Measurements from ENCODE around the gene SSH3.
"Not testable (repeated sequence)": the region's sequence is repeated elsewhere in the genome, so short reads cannot be mapped to it uniquely, and the experiment has no call there.

SSH3 gene

DNA sequence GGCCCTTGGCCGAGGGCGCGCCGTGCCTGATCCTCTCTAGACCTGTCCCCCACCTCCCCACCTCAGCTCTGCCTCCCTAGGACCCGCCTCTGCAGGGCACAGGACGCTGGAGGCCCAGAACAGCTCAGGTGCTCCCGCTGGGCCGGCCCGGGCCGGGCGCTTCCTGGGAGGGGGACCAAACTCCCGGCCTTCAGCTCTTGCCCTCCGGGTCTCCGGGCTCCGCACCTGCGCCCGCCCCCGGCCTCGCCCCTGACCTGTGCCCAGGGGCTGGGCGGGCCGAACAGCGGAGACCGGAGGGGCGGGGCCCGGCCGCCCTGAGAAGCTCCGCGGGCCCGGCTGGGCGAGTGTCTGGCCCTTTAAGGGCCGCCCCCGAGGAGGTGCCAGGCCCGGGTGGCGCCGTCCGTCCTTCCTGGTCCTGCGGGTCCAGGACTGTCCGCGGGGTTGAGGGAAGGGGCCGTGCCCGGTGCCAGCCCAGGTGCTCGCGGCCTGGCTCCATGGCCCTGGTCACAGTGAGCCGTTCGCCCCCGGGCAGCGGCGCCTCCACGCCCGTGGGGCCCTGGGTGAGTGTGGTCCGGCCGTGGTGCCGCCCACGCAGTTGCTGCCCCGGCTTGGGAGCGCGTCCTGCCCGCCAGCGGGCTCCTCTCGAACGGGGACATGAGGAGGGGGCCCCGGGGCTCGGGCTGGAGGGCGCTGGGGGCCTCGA is at the start of gene SSH3:
Gene SSH3, plus strand, starts transcription at position 399 of the 703 bp plus-strand sequence. Its CDS starts 96 bp downstream, at position 495.
- DNase-seq, result peak; percentile 32

- DNase-seq, result no peak
Observed at GRCh38 chr11:67253872-67254624, 49.3 kb upstream of the SSH3 start.

DNA sequence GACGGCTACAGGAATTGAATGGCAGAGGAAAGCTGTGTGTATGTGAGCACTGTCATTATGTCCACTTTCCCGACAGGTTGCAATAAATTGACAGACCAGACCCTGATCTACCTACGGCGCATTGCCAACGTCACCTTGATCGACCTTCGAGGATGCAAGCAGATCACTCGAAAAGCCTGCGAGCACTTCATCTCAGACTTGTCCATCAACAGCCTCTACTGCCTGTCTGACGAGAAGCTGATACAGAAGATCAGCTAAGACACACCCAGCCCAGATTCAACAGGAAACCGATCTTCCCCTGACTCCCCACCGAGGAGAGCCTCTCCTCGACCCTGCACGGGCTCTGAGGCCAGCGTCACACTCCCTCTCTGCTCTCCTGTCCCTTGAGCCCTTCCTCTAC is 48.5 kb upstream of the SSH3 start:
- DNase-seq, result no peak

- no peak for DNase-seq
Observed at GRCh38 chr11:67255353-67255752, 48.0 kb upstream of the SSH3 start.

DNA sequence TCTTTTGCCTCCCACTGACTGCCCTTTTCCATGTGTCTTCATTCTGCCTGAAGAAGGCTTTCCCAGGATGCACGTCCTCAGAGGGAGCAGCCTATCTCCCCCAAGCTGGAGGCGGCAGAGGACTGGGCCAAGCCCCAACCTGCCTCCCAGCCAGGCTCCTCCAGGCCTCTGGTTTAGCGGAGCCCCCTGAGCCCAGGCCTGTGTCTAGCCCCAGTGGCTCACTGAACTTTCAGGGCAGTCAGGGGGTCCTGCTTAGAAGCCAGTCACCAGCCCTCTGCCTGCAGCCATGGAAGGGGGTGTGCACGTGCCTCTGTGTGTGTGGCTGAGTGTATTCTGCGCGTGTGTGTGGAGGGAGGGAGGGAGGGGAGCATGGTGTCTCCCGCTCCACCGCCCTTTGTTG is 47.5 kb upstream of the SSH3 start:
- DNase-seq, result no peak

DNA sequence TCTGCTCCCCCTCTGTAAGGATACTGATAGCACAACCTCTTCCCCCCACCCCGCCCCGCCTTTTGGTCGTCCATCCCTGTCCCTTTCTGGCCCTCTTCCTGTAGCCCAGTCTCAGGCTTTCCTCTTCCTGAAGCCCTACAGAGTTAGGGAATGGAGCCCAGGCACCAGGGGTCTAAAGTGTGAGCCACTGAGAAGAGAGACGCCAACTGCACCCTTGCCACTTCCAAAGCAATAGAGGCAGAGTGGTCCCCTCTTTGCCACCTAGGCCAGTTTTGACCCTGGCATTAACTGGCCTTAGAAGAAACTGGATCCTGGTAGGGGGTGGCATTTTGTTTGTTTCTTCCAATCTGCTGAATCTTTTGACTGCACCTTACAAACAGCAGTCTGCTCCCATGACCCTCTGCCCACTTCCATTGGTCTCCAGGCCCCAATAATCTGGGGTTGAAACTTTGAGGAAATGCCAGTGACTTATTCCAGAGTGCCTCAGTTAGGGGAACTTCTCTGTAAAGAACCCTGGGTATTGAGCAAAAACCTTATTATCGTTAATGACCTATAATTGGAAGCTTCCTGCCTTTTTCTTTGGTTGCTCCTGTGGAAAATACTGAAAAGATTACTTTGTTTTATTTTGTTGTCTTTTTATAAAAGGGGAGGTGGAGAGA is 46.7 kb upstream of the SSH3 start:
- no peak for DNase-seq

GRCh38 chr11:67260406-67260805 is 42.9 kb upstream of the SSH3 start:
- no peak for DNase-seq

DNA sequence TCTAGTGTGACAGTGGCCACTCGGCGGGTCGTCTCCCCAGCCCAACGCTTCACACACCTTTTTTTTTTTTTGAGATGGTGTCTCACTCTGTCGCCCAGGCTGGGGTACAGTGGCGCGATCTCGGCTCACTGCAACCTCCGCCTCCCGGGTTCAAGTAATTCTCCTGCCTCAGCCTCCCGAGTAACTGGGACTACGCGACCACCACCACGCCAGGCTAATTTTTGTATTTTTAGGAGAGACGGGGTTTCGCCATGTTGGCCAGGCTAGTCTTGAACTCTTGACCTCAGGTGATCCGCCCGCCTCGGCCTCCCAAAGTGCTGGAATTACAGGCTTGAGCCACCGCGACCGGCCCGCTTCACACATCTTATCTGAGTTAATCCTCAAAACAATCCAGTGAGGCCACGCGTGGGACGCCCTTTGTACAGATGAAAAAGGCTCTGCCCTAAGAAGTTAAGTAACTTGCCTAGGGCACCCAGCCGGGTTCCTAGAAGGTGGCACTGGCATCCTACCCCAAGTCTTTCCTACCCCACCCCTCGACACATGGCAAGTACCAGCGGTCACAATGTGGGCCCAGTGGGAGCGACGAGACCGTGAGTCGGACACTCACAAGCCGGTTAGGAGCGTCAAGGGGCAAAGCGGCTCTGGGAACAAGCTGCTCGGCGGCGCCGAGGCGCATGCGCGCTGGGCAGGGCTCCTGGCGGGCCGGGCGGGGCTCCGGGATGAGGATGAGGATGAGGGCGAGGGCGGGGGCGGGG is 42.3 kb upstream of the SSH3 start:
- DNase-seq, result not testable (repeated sequence)

- no peak for DNase-seq
Observed at GRCh38 chr11:67261640-67261945, 41.7 kb upstream of the SSH3 start.

GRCh38 chr11:67261946-67262681 is 41.2 kb upstream of the SSH3 start:
- DNase-seq, result no peak

DNA sequence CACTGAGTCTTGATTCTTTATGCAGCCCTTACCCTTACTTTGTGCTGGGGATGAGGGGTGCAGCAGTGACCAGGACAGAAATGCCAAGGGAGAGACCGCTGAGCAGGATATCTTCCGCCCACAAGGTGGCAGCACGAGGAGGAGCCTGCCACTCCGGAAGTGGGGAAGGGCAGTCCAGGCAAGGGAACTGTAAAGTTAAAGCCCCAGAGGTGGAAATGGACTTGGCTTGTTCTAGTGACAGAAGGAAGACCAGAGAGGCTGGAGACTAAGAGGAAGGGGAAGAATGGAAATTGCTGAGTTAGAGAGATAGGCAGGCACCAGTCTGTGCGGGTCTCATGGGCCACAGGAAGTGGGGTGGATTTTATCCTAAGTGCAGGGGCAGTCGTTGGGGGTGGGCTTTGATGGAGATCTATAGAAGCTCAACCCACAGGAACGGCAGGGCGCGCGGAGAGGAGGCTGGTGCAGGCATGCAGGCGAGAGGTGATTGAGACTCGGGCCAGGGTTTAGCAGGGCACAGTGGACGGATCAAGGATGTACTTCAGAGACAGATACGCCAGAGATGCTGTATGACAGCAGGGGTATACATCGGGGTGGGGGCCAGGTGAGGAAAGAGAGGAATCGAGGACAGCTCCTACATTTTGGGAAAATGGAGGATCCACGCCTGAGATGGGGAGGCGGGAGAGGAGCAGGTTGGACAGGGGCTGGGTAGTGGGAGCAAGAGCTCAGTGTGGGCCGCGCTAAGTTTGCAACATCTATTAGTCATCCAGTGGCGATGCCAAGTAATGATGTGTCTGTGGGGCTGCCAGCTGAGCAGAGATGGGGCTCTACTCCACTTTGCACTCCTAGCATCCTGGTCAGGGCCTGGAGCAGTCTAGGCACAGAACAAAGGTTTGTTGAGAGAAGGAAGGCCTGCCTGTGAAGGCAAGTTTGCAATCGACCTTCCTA is 40.3 kb upstream of the SSH3 start:
- peak; percentile 61 for DNase-seq

GRCh38 chr11:67264260-67264659 is 39.1 kb upstream of the SSH3 start:
- DNase-seq, result no peak

DNA sequence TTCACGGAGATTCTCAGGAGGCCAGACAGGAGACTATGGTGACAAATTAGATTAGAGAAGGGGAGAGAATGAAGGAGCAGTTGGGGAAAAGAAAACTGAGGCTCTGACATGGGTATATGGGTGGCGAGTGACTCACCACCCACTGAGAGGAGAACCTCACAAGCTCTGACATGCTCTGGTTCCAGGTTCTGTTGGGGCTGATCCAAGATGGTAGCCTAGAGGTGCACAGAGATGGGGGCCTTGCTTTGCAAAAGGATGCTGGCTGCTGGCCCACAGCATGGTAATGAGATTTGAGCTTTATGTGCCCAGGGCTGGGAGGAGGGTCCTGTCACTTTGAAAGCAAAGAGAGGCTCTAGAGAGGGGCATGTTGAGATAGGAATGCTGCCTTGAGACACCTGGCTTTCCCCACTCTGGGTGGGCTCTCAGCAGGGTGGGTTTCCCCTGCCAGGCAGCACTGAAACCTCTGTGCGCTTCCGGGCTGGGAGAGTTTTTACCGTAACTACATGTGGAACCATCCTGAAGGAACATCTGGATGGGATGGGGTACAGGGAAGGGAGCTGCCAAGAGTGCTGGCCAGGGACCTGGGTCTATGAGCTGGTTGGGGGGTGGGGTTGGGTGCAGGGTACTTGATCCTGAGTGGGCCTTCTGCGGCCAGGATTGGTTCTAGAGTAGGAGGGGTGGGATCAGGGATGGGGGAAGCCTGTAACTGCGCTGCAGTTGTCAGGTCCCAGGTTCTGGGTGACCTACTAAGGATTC is 38.3 kb upstream of the SSH3 start:
- DNase-seq, result no peak

DNA sequence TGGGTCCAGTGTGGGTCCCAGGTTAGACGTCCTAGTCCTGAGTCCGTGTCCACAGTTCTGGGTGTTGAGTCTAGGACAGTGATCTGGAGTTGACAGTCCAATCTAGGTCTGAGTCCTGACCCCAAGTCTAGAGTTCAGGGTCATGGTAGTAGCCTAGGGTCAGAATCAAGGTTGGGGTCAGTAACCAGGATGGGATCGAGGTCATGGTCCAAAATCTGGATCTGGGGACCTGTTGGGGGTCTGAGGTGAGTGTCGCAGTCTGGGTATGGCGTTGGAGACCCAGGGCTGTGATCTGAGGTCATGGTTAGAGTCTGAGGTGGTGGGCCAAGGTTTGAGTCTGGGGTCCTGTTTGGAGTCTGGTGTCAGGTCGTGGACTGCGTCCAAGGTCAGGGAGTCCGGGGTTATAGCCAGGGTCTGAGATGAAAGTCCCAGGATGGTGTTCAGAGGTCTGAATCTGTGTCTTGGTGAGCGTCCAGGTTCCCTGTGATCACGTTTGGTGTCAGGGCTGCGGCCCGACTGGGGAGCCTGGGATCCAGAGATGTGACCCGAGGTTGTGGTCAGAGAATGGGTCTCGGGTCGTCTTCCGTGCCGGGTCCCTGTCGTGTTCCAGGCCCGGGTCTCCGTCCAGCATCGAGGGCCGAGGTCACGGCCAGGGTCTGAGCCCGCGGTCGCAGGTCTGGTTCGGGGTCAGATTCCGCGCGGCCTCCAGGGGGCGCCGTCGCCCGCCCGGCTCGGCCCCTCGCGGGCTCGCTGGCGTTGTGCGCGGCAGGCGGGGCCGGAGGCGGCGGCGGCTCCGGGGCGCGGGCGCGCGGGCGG is 37.5 kb upstream of the SSH3 start:
- DNase-seq, result peak; percentile 71

GRCh38 chr11:67266449-67267187 is 36.7 kb upstream of the SSH3 start, which contains the start of gene GRK2:
GRK2 (plus strand) TSS chr11:67266473; CDS start chr11:67266700, 227 bp downstream.
- DNase-seq, result peak; percentile 33

- DNase-seq, result peak; percentile 32
Observed at GRCh38 chr11:67267188-67268080, 35.9 kb upstream of the SSH3 start.

GRCh38 chr11:67268081-67268961 is 35.0 kb upstream of the SSH3 start:
- DNase-seq, result peak; percentile 41

All from activated effector memory CD4-positive, alpha-beta T cell treated with Interleukin-2 at 50 U/mL for 16 hours (primary cell).